Activated T-cell treated with anti-CD3 and anti-CD28 coated beads, Interleukin-2, amount 50 U/mL, for 4 hours (primary cell): ENCODE data around the gene CHD9. TPM values are rescaled to one million over a fixed set of nuclear protein-coding genes. Genes with fewer than 3 reads are reported as not detected.

Source experiments
- total RNA-seq, 3 donors: library from RNA; stranded (reverse); gene quantifications; one replicate each; pipeline ENCODE4 v1.2.1, GENCODE V29; 2021

Gene CHD9
- total RNA-seq, 3 donors from 2014 or later = 10.8 to 12.7 (median 11.7) TPM

Other genes with a start within 250 kb of the CHD9 start
- not detected for gene CHD9NB, start 2.1 kb upstream of the CHD9 start, total RNA-seq